NCI-H748 (cell line): ENCODE measurements around the gene COMP.

Source experiments
- DNase-seq: peaks from one replicate; lab custom pipeline; 2025; ENCODE audit not compliant: unreplicated experiment; lab: John Stamatoyannopoulos, UW

The COMP gene

DNA sequence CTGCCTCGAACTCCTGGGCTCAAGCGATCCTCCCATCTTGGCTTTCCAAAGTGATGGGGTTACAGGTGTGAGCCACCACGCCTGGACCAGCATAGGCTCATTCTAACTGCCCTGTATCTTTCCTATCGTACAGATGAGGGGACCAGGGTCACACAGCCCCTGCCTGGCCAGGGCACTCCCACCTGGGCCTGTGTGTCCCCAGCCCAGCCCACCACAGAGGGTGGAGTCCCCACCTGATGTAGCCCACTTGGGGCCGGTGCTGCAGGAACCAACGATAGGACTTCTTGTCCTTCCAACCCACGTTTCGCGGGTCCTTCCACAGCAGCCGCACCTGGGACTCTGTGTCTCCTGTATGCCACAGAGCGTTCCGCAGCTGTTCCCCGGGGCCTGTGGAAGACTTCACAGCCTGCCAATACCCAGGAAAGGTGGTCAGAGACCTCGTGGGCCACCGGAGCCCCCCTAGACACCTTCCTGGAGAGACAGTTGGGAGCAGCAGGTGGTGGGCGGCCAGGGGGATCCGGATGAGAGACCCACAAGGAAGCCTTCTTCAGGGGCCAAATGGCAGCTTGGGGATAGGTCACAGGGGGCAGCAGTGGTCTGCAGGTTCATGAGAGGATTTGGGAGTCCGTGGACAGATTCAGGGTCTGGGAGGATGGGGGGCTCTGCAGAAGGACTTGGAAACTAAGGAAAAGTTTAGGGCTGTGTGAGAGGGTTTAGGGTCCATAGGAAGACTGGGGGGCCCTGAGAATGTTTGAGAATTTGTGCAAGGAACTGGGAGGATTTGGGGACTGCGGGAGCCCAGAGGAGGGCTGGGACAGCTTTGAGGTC, 6.9 kb downstream of the COMP start:
- DNase-seq: no peak

DNA sequence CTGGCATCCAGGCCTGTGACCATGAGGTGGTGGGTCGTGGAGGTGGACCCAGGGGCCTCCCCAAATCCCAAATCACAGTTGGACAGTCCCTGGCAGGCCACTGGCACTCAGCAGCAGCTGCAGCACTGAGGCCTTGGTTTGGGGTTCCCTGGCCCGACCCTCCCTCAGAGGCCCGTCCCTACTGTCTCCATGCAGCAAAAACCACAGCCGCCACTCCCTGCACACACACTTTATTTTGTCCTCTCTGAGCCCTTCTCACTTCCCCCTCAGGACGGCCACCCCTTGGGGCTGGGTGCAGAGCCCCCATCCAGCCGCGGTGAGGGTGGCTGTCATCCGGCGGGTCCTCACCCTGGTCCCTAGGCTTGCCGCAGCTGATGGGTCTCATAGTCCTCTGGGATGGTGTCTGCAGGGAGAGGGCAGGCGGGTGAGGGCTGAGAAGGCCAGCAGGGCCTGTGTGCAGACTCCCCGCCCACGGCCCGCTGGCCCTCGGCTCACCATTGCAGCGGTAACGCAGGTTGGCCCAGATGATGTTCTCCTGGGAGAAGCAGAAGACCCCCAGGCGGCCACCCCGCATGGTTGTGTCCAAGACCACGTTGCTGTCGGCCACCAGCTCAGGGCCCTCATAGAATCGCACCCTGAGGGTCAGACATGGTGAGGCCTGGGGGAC, 8.4 kb downstream of the COMP start:
- DNase-seq: no peak

DNA sequence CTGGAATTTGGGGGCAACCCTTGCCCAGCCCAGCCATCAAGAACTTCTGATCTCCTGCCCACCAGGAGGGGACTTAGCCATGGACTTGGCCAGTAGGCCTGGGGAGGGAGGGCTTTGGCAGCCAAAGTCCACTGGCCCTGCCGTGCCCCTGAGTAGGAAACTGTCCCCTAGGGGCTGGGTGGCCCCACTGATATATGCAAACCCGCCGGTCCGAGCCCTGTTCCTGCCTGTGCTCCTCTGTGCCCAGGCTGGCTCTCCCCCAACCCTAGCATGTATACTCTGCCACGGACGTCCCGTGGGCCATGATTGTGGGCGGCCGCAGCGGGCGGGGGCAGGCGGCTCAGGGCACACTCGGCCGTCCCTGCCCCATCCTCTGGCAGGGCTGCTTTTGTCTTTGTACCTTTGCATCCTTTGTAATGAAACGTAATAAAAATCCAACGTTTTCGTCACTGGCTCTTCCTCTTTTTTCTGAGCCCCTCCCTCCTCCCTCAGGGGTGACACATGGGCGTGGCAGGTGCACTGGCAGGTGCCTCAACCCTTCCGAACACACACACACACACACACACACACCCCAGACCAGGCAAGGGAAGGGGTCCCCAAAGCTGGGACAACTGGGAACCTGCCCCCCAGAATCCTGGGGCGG, 9.1 kb downstream of the COMP start:
- no peak for DNase-seq

DNA sequence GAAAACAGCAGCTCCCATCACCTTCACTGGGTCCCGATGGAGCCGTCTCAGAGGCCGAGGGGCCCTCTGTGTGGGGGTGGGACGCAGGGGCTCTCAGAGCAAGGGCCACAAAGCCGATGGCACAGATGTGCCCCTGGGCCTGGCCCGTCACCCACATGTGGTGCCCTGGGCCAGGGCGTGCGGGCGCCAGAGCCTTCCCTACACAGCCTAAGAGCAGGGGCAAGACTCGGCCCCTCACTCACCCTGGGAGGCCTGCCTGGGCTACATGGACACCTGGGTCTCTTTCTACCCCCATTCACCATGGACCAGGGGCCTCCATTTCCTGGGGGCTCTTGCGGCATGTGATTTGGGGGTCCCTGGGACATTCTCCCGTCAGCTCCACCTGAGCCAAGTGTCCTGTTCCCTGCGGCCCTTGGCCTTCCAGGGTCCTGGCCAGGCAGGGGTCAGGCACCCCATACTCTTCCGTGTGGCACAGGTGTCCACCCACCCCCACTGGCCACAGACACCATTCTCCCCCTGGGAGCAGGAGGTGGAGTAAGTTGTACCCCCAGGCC, 10.0 kb downstream of the COMP start:
- no peak for DNase-seq

DNA sequence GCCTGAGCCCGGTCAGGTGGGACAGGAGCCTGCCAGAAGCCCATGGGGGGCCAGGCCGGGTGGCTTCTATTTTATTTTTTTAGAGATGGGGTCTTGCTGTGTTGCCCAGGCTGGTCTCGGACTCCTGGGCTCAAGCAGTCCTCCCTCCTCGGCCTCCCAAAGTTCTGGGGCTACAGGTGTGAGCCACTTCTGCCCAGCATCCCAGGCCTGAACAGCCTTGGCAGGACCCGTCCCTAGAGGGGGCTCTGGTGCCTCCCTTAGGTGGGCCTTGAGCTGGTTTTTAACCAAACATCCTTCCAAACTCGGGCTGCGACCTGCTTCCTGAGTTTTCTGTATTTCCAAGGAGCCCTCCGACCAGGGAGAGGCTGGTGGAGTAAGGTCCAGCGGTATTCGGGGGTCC, 10.5 kb downstream of the COMP start:
- DNase-seq: peak; percentile 9

DNA sequence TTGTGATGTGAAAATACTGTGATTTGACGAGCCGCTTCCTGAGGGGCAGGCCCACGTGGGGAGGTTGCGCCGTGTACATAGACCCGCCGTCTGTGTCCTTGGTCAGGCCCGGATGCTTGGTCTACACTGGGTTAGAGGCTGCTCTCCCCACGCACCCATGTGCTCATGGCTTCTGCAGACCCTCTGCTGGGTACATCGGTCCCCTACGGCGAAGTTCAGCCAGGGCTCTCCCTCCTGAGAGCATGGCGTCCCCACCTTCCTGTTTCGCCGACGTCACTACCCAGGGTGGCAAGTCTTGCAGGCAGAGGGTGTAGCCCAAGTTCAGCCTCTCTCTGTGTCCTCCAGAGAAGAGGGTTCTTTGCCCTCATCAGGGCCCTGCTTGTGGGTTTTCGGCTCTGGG, 11.0 kb downstream of the COMP start:
- no peak for DNase-seq

DNA sequence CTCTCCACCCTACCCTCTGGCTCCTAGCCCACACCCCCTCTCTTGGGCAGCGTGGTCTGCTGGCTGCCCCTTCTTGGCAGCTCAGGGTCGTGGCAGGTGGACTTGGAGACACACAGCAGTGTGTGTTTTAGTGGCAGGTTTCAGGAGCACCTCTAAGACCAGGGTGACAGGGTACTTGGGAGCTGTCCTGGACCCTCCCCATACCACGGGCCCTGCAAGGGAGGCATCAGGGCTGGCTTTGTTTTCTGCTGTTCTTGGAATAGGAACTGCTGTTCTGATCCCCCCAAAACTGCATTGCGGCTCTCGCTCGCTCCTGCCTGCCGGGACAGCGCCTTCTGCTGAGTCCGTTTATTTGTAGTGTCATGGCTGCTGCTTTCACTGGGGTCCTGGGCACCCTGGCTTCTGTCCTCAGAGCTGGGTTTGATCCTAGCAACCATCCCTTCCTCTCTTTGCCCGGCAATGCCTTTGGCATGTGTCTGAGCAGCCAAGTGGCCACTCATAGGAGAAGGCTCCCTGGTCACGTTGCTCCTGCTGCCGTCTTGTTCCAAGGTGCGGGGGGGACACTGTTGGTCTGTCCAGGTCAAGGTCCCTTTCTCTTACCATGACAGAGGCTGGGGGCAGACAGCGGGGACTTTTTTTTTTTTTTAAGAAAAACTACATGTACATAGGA, 12.1 kb downstream of the COMP start:
- no peak for DNase-seq

DNA sequence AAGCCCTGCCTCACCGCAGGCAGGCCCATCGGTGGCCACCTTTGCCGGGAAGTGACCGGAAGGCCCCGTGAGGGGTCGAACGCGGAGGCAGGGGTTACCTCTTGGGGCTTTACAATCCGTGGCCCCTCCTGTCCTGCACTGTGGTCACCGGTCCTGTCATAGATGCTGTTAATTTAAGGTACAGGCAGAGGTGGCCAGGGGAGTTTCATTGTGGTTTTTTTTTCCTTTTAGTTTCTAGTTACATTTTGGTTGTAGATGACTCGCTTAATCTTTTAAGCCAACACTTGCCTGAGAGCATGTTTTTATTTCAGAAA, 13.1 kb downstream of the COMP start:
- no peak for DNase-seq

DNA sequence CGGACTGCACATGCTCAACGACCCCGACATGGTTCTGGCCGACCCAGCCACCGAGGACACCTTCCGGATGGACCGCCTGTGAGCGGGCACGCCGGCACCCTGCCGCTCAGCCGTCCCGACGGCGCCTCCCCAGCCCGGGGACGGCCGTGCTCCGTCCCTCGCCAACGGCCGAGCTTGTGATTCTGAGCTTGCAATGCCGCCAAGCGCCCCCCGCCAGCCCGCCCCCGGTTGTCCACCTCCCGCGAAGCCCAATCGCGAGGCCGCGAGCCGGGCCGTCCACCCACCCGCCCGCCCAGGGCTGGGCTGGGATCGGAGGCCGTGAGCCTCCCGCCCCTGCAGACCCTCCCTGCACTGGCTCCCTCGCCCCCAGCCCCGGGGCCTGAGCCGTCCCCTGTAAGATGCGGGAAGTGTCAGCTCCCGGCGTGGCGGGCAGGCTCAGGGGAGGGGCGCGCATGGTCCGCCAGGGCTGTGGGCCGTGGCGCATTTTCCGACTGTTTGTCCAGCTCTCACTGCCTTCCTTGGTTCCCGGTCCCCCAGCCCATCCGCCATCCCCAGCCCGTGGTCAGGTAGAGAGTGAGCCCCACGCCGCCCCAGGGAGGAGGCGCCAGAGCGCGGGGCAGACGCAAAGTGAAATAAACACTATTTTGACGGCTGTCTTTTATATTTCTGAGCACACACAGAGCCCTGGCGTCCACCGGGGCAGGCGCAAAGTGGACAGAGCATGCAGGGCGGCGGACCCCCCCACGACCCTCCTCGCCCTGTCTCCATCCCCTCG, 13.6 kb downstream of the COMP start:
- no peak for DNase-seq

DNA sequence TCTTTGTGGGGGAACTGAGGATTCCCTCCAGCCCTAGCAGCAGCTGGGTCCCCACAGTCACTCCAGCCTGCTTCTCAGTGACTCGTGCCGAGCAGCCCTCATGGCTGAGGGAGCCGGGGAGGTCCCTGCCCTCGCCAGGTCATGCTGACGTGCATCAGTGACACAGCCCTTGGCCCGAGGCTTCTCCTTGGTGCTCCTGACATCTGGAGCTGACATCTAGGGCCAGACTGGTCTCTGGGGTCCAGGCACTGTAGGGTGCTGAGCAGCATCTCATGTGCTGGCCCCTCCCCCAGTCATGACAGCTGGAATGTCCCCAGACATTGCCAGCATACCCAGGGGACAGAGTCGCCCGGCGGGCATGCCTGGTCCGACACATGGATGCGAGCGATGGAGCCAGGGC, 14.4 kb downstream of the COMP start:
- DNase-seq: no peak

DNA sequence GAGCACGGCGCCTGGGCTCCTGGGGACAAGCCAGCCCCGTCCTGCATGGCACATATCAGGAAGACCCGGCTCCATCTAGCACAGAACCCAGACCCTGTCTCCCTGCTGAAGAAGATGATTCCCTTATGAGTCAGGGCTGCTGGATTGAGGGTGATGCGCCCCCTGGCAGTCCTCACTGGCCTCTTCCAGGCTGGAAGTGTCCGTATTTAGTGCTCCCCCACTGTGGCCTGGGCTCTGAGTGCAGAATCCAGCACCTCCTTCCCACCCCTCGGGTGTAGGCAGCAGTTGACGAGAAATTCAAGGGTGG, 14.9 kb downstream of the COMP start:
- DNase-seq: no peak

DNA sequence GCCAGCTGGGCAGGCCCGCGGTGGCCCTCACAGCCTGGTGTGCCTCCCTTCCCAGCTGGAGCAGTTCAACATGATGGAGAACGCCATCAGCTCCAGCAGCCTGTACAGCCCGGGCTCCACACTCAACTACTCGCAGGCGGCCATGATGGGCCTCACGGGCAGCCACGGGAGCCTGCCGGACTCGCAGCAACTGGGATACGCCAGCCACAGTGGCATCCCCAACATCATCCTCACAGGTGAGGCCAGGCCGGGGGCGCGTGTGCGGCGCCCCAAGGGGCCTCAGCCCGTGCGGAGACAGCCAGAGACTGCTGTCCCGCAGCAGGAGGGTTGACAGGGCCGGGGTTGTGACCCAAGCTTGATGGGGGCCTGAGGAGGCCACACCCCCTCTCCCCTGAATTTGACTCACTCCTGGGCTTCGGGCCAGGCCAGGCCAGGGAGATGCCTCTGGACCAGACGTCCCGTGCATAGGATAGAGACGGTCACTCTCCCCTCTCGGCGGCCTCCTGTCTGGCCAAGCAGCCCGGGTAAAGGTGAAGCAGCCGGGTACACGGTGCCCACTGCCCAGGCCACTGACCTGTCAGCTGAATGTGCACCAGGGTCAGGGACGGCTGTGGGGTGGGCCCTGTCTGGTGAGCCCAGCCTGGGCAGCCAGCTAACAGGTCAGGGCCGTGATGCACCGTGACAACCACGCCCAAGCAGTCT, 15.4 kb downstream of the COMP start:
- DNase-seq: no peak

DNA sequence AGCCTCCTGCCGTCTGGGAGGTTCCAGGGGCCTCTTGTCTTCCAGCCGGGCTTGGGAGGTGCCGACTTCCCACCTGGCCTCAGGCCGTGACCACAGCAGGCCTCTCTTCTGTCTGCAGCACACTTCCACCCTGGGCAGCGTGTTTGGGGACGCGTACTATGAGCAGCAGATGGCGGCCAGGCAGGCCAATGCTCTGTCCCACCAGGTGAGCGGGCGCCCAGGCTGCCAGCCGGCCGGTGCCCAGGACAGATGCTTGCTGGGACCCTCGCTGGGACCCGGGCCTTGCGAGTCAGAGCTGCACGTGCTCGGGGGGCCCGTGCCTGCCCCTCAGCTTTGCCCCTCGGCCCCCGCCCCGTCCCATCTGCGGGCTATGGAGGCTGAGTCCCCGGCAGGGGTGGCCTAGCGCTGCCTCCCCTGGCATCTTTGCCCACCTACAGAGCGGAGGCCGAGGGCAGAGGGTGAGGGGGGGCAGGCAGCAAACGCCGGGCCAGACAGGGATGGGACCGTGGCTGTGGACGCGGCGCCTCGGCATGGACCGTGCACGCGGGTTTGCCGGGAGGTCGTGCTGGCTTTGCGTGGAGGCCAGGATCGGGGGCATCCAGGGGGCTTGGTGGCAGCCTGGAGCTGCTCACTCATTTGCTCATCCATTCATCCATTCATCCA, 16.2 kb downstream of the COMP start:
- DNase-seq: no peak

DNA sequence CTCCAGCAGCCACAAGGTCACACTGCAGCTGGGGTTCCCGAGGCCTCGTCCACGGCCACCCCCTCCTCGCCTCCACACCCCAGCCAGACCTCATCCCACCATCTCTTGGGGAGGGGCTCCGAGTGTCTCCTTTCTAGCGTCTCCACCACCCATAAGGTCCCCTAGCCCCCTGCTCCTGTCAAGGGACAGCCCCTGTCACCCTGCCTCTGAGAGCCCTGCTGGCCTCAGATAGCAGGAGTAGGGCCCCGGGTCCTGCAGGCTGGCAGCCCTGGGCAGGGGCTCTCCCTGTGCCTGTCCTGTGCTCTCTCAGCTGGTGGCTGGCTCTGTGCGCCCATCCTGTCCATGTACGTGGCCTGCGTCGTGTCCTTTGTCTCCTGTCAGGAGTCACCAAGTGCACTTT, 17.0 kb downstream of the COMP start:
- no peak for DNase-seq

DNA sequence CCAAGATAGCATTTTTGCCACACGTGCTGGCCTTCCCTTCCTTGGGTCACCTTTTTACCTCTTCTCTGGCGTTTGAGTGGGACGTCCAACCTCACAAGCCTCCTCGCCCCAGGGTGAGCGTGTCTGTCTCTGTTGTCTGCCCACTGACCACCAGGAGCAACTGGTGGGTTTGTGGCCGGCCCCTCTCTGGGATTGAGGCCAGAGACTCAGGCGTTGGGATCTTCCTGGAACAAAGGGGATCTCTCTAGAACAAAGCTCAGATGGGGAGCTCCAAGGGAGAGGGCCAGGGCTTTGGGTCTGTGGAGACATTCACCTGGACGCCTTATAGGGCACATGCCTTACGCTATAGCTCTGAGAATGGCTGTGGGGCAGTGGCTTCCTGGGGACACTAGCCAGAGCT, 17.4 kb downstream of the COMP start:
- no peak for DNase-seq

DNA sequence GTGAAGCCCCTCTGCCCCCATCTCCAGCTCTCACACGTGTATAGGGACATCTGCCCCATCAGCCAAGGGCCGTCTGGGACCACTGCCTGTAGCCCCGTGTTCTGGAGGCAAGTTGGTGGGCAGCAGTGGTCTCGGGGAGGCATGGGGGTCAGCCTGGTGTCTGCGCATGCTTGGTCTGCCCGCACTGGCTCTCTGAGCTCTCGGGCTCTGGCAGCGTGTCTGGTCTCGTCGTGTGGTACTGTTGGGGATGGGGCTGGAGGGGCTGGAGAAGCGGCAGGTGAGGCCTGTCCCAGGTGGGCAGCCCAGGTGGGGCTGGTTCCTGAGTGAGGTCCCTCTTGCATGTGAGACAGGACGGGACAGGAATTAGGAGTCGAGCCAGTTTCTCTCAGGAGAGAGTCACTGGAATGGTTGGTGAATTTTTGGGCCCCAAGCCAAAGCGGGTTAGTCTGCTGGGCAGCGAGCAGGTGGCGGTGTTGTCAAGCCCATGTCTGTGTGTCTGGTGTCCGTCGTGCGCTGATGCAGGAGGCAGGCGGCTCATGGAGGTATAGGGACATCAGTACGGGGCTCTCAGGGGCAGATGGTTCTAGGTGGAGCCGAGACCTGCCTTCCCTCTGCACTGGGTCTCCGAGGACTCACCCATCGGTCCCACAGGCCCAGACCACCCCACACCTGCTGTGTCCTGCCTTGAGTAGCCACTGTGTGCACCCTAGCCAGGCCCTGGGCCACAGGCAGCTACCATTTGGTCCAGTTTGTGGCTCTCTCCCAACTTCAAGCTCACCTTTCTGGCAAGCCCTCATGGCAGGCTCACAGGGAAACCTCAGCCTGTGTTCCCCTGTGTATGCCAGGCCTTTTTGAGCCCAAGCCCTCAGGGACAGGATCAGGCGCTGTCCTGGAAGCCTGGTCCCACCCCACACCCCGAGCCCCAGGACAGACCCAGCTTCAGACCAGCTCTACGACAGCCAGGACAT, 18.2 kb downstream of the COMP start:
- no peak for DNase-seq

DNA sequence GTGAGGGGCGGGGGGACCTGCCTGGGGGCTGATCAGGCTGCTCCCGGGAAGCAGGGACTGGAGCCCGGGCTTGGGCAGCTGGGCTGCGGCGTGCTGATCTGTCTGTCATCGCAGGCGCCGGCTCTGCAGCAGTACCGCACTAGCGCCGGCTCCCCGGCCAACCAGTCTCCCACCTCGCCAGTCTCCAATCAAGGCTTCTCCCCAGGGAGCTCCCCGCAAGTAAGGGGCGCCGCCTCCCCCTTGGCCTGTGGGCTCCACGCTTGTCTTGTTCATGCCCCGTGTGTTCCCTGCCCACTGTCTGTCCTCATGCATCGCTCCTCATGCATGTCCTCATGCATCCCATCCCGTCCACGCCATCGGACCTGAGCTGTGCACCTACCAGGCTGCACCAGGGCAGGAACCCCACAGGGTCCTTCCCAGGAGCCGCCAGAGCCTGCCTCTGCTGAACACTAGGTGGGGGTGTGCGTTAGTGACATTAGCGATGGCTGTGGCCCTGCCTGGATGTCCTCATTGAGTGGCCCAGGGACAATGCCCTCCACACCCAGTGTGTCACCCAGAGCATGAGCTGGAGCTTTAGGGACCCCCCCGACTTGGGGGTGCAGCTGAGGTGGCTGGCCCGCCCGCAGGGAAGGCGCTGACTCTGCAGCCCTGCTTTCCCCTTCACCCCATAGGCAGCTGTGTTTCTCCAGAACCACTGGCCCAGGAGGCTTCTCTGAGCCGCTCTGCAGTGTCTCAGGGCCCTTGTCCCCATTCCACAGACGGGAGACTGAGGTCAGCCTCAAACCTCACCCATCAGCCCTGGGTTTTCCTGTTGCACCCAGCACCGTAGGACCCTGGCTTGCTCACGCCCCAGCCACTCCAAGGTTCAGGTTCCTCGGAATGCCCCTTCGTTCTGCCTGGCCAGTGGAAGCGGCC, 19.5 kb downstream of the COMP start:
- peak; percentile 4 for DNase-seq
